Activated CD8-positive, alpha-beta T cell treated with anti-CD3 and anti-CD28 coated beads, Interleukin-2, amount 10 ng/mL, durations not matched to agents 7 days and 5 days (primary cell): ENCODE results near the gene ATP2C1. TPM values are rescaled to one million over a fixed set of nuclear protein-coding genes. Genes with fewer than 3 reads are reported as not detected.

Experiments used
- ATAC-seq: fragments of 150-1000 bp; cut with Tn5 transposase; one replicate; pipeline ENCODE4 v1.10.0; 2021; ENCODE audit warnings: moderate library complexity
- CTCF ChIA-PET: fragments of 350-600 bp; sonication (Branson Sonifier 250); formaldehyde crosslinking; loops from one replicate; lab custom pipeline; 2021; ENCODE audit warnings: antibody characterized with exemption; lab: Charles Lee
- POLR2A ChIA-PET: fragments of 350-600 bp; sonication (Branson Sonifier 250); formaldehyde crosslinking; loops from one replicate; lab custom pipeline; 2021; ENCODE audit warnings: antibody characterized with exemption; lab: Charles Lee
- DNase-seq: peaks from one replicate; pipeline ENCODE4 v3.0.0-alpha.2; 2020
- H3K27ac Mint-ChIP-seq: one replicate; pipeline ENCODE4 v1.8.0; 2021; ENCODE audit warnings: mild to moderate bottlenecking, mixed read lengths
- H3K27me3 Mint-ChIP-seq: one replicate; pipeline ENCODE4 v1.8.0; 2021; ENCODE audit warnings: low read depth, mixed read lengths
- H3K36me3 Mint-ChIP-seq: one replicate; pipeline ENCODE4 v1.8.0; 2021; ENCODE audit warnings: low read depth, mixed read lengths
- H3K4me1 Mint-ChIP-seq: one replicate; pipeline ENCODE4 v1.8.0; 2021; ENCODE audit warnings: low read depth, mixed read lengths
- H3K4me3 Mint-ChIP-seq: one replicate; pipeline ENCODE4 v1.8.0; 2021; ENCODE audit warnings: mild to moderate bottlenecking, mixed read lengths
- H3K9me3 Mint-ChIP-seq: one replicate; pipeline ENCODE4 v1.8.0; 2022; ENCODE audit warnings: mixed read lengths; ENCODE audit not compliant: insufficient read depth
- total RNA-seq, 2 experiments: library from RNA; stranded (reverse); gene quantifications; one replicate each; pipeline ENCODE4 v1.2.3, GENCODE V29; 2021

Gene ATP2C1
- total RNA-seq, 2 experiments from 2014 or later = 45.5 to 52.7 TPM

- ChIA-PET CTCF (interaction anchor here (0.8 to 1.7 kb wide), 2 partner anchors 11 to 19 kb away, joined by 3 read pairs; no protein-coding TSS in a partner anchor), POLR2A (interaction anchor here (0.9 kb wide), 1 partner anchor 23 kb away, joined by 3 read pairs; the partner anchor contains the start of gene ATP2C1)
- no peak for DNase-seq
- no peak overlapping the region for H3K4me3 Mint-ChIP-seq
- peaks cover 25% of the 10 kb centered on the region for H3K36me3 Mint-ChIP-seq
- peaks cover 5% of the 10 kb centered on the region for H3K4me1 Mint-ChIP-seq
- H3K9me3 Mint-ChIP-seq = peaks cover 4% of the 10 kb centered on the region
- H3K27ac Mint-ChIP-seq = no peak overlapping the region
- no peak for ATAC-seq
- H3K27me3 Mint-ChIP-seq = no peaks in the 10 kb centered on the region
Observed at GRCh38 chr3:130916507-130917167, 22.8 kb downstream of the ATP2C1 start.

GRCh38 chr3:130918328-130918727 lies 24.4 kb downstream of the ATP2C1 start:
- ChIA-PET CTCF (no interaction called here), POLR2A (no interaction called here)
- Mint-ChIP-seq H3K4me3 (no peak overlapping the region), H3K4me1 (peaks cover 17% of the 10 kb centered on the region), H3K27ac (no peak overlapping the region), H3K36me3 (peaks cover 30% of the 10 kb centered on the region), H3K27me3 (no peaks in the 10 kb centered on the region), H3K9me3 (peaks cover 2% of the 10 kb centered on the region)
- DNase-seq = no peak
- ATAC-seq = no peak

GRCh38 chr3:130925628-130926027 lies 31.7 kb downstream of the ATP2C1 start:
- CTCF ChIA-PET = no interaction called here
- peaks cover 13% of the 10 kb centered on the region for H3K9me3 Mint-ChIP-seq
- DNase-seq (no peak), ATAC-seq (no peak)
- H3K4me1 Mint-ChIP-seq = peaks cover 24% of the 10 kb centered on the region
- POLR2A ChIA-PET = no interaction called here
- no peak overlapping the region for H3K4me3 Mint-ChIP-seq
- H3K27ac Mint-ChIP-seq = no peak overlapping the region
- peaks cover 22% of the 10 kb centered on the region for H3K36me3 Mint-ChIP-seq
- H3K27me3 Mint-ChIP-seq = no peaks in the 10 kb centered on the region

- Mint-ChIP-seq H3K27me3 (no peaks in the 10 kb centered on the region), H3K9me3 (peaks cover 13% of the 10 kb centered on the region), H3K36me3 (peaks cover 23% of the 10 kb centered on the region), H3K4me3 (no peak overlapping the region), H3K27ac (no peak overlapping the region), H3K4me1 (peaks cover 22% of the 10 kb centered on the region)
- CTCF ChIA-PET = no interaction called here
- DNase-seq (no peak), ATAC-seq (no peak)
- POLR2A ChIA-PET = no interaction called here
Observed at GRCh38 chr3:130926504-130926903, 32.6 kb downstream of the ATP2C1 start.

- Mint-ChIP-seq H3K4me3 (no peak overlapping the region), H3K27ac (no peak overlapping the region), H3K9me3 (peaks cover 2% of the 10 kb centered on the region), H3K27me3 (no peaks in the 10 kb centered on the region), H3K36me3 (peaks cover 16% of the 10 kb centered on the region), H3K4me1 (peaks cover 9% of the 10 kb centered on the region)
- ATAC-seq (no peak), DNase-seq (no peak)
- CTCF ChIA-PET = interaction anchor here (1.0 to 1.2 kb wide), 2 partner anchors 16 to 35 kb away, joined by 3 to 4 read pairs; no protein-coding TSS in a partner anchor
- POLR2A ChIA-PET = interaction anchor here (0.9 kb wide), 1 partner anchor 36 kb away, joined by 3 read pairs; the partner anchor contains the start of gene ATP2C1
Observed at GRCh38 chr3:130929804-130930203, 35.9 kb downstream of the ATP2C1 start.

- Mint-ChIP-seq H3K27ac (no peak overlapping the region), H3K9me3 (no peaks in the 10 kb centered on the region), H3K27me3 (no peaks in the 10 kb centered on the region), H3K4me1 (peaks cover 3% of the 10 kb centered on the region), H3K4me3 (no peak overlapping the region), H3K36me3 (peaks cover 17% of the 10 kb centered on the region)
- ChIA-PET POLR2A (interaction anchor here (1.8 kb wide), 1 partner anchor 39 kb away, joined by 8 read pairs; the partner anchor contains the start of gene ATP2C1), CTCF (no interaction called here)
- DNase-seq (no peak), ATAC-seq (no peak)
Observed at GRCh38 chr3:130932979-130933378, 39.1 kb downstream of the ATP2C1 start.

- Mint-ChIP-seq H3K27me3 (no peaks in the 10 kb centered on the region), H3K36me3 (peaks cover 17% of the 10 kb centered on the region), H3K27ac (no peak overlapping the region), H3K9me3 (no peaks in the 10 kb centered on the region), H3K4me1 (peaks cover 3% of the 10 kb centered on the region), H3K4me3 (no peak overlapping the region)
- DNase-seq (no peak), ATAC-seq (no peak)
- CTCF ChIA-PET = no interaction called here
- POLR2A ChIA-PET = interaction anchor here (1.8 kb wide), 1 partner anchor 40 kb away, joined by 8 read pairs; the partner anchor contains the start of gene ATP2C1
Observed at GRCh38 chr3:130933801-130934345, 40.0 kb downstream of the ATP2C1 start.

- Mint-ChIP-seq H3K27ac (no peak overlapping the region), H3K36me3 (peaks cover 17% of the 10 kb centered on the region), H3K4me1 (peaks cover 3% of the 10 kb centered on the region), H3K4me3 (no peak overlapping the region), H3K9me3 (no peaks in the 10 kb centered on the region), H3K27me3 (no peaks in the 10 kb centered on the region)
- ChIA-PET CTCF (no interaction called here), POLR2A (no interaction called here)
- ATAC-seq (no peak), DNase-seq (no peak)
Observed at GRCh38 chr3:130934442-130935089, 40.7 kb downstream of the ATP2C1 start.

- Mint-ChIP-seq H3K27ac (no peak overlapping the region), H3K27me3 (no peaks in the 10 kb centered on the region), H3K4me1 (peaks cover 3% of the 10 kb centered on the region), H3K36me3 (peaks cover 20% of the 10 kb centered on the region), H3K4me3 (no peak overlapping the region), H3K9me3 (no peaks in the 10 kb centered on the region)
- ATAC-seq (no peak), DNase-seq (no peak)
- CTCF ChIA-PET = no interaction called here
- POLR2A ChIA-PET = no interaction called here
Observed at GRCh38 chr3:130935761-130936492, 42.0 kb downstream of the ATP2C1 start.

- no peaks in the 10 kb centered on the region for H3K9me3 Mint-ChIP-seq
- peaks cover 35% of the 10 kb centered on the region for H3K36me3 Mint-ChIP-seq
- H3K4me1 Mint-ChIP-seq = no peaks in the 10 kb centered on the region
- H3K27ac Mint-ChIP-seq = no peak overlapping the region
- DNase-seq (no peak), ATAC-seq (no peak)
- CTCF ChIA-PET = no interaction called here
- H3K4me3 Mint-ChIP-seq = no peak overlapping the region
- no peaks in the 10 kb centered on the region for H3K27me3 Mint-ChIP-seq
- POLR2A ChIA-PET = no interaction called here
Observed at GRCh38 chr3:130939753-130940152, 45.9 kb downstream of the ATP2C1 start.

- H3K4me3 Mint-ChIP-seq = no peak overlapping the region
- peaks cover 47% of the 10 kb centered on the region for H3K36me3 Mint-ChIP-seq
- no peak for DNase-seq
- no peaks in the 10 kb centered on the region for H3K27me3 Mint-ChIP-seq
- POLR2A ChIA-PET = no interaction called here
- no peaks in the 10 kb centered on the region for H3K9me3 Mint-ChIP-seq
- H3K4me1 Mint-ChIP-seq = no peaks in the 10 kb centered on the region
- CTCF ChIA-PET = no interaction called here
- ATAC-seq = no peak
- no peak overlapping the region for H3K27ac Mint-ChIP-seq
Observed at GRCh38 chr3:130941793-130942192, 47.9 kb downstream of the ATP2C1 start.
